H1 (cell line): ENCODE data around the gene KPNA3. TPM values are rescaled to one million over a fixed set of nuclear protein-coding genes. Genes with fewer than 3 reads are reported as not detected.

ENCODE experiments used
- CREB1 ChIP-seq: IDR thresholded peaks from 2 replicates; pipeline ENCODE4 v1.6.1; 2012; ENCODE audit warnings: inconsistent platforms
- FOSL1 ChIP-seq: IDR thresholded peaks from 2 replicates; pipeline ENCODE4 v1.6.1; 2011; ENCODE audit warnings: mild to moderate bottlenecking, low read depth, low read length, moderate library complexity; ENCODE audit not compliant: insufficient read depth
- JUND ChIP-seq: IDR thresholded peaks from 2 replicates; pipeline ENCODE4 v1.6.1; 2011; ENCODE audit warnings: mild to moderate bottlenecking, improper control_type of control experiment, low read length
- PHF8 ChIP-seq: fragments of 200-600 bp; sonication (generic); conservative IDR thresholded peaks from 2 replicates; pipeline ENCODE4 v1.7.1; 2012; ENCODE audit warnings: low read depth, mild to moderate bottlenecking, inconsistent platforms, low read length, moderate library complexity
- POLR2A ChIP-seq, 2 experiments: IDR thresholded peaks; 1 replicate in 1 of 2; 2 replicates in 1 of 2; pipeline ENCODE4 v1.6.1; 2011; ENCODE audit warnings: low read depth in 2 of 2, low read length in 2 of 2, mild to moderate bottlenecking in 2 of 2; ENCODE audit errors: control extremely low read depth in 1 of 2
- POLR2AphosphoS5 ChIP-seq: IDR thresholded peaks from 2 replicates; pipeline ENCODE4 v1.6.1; 2011; ENCODE audit warnings: low read depth, low read length
- POU5F1 ChIP-seq: IDR thresholded peaks from 2 replicates; pipeline ENCODE4 v1.6.1; 2011; ENCODE audit warnings: low read depth, mild to moderate bottlenecking, low read length, moderate library complexity
- SIN3A ChIP-seq, 2 experiments: IDR thresholded peaks in 1 of 2; conservative IDR thresholded peaks in 1 of 2; 2 replicates each; pipeline ENCODE4 v1.6.1; 2011 to 2012; ENCODE audit warnings: low read length in 2 of 2, improper control_type of control experiment in 1 of 2, low read depth in 1 of 2, mild to moderate bottlenecking in 1 of 2
- SUZ12 ChIP-seq: fragments of 200-600 bp; sonication (generic); IDR thresholded peaks from 2 replicates; pipeline ENCODE4 v1.6.1; 2012; ENCODE audit warnings: mild to moderate bottlenecking, inconsistent platforms, low read length, moderate library complexity, mixed read lengths
- polyA plus RNA-seq, 7 experiments: library from polyadenylated mRNA; depleted of rRNA in 3 of 7; stranded (reverse) in 5 of 7; unstranded in 2 of 7; fragments of >200 nt in 5 of 7; fragments of 200-250 nt in 2 of 7; gene quantifications; 1 replicate in 5 of 7; 2 replicates in 1 of 7; 4 replicates in 1 of 7; pipeline versions ENCODE4 v1.2.1 to v1.2.3, GENCODE V29; 2011 to 2013; ENCODE audit warnings: missing spikeins in 2 of 7, mixed read lengths in 2 of 7
- total RNA-seq: library from RNA; stranded (reverse); fragmentation: NEBNext Ultra II Directional; extraction: Animal tissue kit (Norgen Biotek cat#: 25700); gene quantifications from 2 replicates; pipeline ENCODE4 v1.2.1, GENCODE V29; 2021

The KPNA3 gene
- total and polyA plus RNA-seq, 2 of the 8 experiments (the other 6 are each of a cell fraction or from before 2014, with no cell fraction given): 21.4 to 63.2 TPM

DNA sequence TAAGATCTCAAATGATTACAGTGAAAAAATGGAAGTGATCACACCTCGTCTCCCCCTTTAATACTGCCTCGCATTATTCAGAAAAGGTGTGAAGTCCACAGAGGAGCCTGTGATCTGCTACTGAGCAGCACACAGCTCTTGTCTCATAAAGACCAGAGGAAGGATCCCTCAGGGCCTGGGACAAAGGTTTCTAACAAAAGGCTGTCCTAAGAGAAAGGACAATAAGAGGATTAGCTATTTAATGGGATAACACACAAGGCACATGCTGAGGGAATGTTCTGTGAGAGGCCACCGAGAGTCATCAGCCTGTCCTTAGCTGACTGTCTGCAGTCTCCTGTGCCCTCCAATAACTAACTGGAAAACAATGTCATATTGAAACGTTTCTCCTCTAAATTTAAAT lies 127.9 kb downstream of the KPNA3 start (continued):
- TF ChIP-seq SIN3A (conservative IDR thresholded peaks at IDR 0.05 in 1 of 2, IDR thresholded peaks at IDR 0.05 in 1 of 2; ENCODE audit: low read depth in 1 of 2, low read length in 2 of 2) (no peak), POLR2A (IDR thresholded peaks at IDR 0.05; ENCODE audit: control extremely low read depth in 1 of 2, low read depth in 2 of 2, low read length in 2 of 2) (no peak), SUZ12 (no peak), JUND (no peak), POLR2AphosphoS5 (no peak), PHF8 (no peak), POU5F1 (no peak), CREB1 (no peak), FOSL1 (no peak)
